HG03045 (cell line): ENCODE data around the gene GMDS.
A peak's percentile ranks its signal among the peaks of the same experiment; 100 is the strongest.

ENCODE experiments used
- ATAC-seq: cut with Tn5 transposase; IDR thresholded peaks from one replicate; pipeline ENCODE4 v1.9.1; 2021; ENCODE audit warnings: mild to moderate bottlenecking, moderate library complexity; ENCODE audit not compliant: unreplicated experiment

GMDS gene

DNA sequence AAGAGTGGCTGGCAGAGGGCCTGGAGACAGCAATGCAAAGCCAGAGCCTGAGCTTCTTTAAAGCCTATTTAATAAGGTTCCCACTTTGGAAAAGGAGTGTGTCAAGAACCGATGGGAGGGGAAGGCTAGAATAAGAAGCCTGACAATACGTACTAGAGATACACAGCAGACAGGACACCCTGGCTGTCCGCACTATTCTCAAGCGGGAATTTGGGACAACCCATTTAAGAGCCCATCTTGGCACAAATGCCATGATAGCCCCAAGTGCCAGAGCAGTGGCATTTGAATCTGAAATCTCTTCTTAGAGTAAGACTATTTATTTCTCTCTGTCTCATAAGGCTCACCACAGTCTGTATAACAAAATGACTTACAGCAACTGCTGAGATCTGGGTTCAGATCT, 3.1 kb downstream of the GMDS start:
- no peak for ATAC-seq

DNA sequence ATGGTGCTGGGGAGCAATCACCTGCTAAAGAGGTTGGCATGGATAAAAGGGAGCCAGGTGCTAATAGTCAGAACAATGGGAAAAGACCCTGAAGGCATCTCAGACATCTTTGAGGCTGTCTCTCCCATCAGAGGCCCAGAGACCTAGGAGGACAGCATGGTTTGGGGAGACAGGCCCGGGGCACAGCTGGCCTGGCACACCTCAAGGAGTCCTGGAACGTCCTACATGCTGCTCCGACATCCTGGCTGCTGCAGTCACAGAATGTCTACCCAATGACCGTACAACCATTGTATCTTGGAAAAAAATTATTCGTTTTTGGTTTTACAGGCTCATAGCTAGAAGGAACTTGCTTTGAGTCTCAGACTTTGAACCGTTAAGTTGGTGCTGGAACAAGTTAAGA, 4.4 kb downstream of the GMDS start:
- ATAC-seq = no peak

DNA sequence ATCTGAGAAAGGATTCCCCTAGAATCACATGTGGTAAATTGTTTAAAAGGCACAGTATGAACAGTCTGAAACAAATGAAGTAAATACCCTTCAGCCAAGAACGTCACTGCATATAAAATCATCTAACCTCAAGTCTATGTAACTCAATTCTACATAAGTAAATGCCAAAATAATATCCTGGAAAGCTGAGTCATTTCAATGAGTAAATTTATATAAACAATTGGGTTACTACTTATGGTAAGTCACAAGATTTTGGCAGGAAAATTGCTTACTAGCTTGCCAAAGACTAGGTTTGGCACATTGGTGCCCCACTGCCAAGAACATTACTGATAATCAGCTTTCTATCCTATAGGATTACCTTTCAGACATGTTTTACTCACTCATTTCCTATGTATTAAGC, 8.4 kb downstream of the GMDS start:
- no peak for ATAC-seq

DNA sequence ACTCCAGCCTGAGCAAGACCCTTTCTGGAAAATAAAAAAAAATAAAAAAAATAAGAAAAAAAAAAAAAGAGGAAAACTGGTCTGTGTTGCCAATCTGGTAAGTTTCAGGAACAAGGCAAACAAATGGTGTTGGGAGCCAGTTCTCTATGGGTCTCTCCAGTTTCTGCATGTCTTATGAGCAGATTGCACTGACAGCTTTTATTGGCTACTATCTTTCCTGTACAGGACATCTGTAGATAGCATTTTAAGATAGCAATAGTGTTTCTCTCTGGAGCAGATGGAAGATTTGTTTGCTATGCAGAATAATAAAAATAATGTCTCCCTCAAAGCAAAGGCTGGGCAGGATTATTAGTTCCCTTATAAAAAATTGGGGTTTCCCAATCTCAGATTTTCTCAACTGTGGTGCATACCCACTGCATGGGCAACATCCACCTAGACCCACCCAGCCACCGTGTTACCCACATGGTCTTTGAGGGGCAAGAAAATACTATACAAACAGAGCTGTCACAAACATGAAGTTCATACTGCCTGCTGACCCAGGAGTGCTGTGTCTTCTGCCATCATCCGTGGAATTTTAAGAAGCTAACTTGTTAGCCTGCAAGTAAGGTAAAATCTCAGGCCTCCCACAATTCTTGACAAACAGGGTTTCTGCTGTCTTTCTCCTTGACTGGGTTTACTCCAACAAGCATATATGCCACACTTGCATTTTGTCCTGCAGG, 9.5 kb downstream of the GMDS start:
- no peak for ATAC-seq

DNA sequence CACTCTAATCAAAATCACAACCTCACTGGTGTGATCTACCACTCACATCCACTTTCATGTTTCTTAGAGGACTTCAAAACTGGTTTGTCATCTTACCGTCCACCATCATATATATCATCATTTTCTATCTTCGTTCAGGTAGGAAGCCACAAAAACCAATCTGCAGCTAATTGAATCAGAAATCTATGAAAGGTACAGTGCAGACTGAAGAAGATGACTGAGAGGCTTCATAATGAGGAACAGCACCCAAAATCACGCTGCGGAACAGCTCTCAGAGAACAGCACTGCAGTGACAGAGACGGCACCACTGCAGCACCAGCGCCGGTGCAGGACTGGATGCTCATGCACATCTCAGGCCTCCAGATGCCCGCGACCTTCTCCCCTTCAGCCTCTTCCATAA, 13.0 kb downstream of the GMDS start:
- no peak for ATAC-seq

DNA sequence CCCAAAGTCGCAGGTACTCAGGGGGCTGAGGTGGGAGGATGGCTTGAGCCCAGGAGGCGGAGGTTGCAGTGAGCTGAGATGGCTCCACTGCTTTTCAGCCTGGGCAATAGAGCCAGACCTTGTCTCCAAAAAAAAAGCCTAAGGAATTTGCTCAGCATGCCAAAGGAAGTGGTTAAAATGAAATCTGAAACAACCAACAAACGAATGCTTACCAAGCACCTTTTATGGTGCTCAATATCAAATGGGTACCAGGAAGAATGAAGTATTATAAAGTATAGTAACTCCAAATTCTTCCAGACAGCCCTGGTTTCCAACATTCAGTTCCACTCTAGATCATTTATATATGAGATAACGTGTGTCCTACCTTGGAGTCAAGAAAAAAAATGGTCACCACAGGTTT, 14.0 kb downstream of the GMDS start:
- no peak for ATAC-seq

DNA sequence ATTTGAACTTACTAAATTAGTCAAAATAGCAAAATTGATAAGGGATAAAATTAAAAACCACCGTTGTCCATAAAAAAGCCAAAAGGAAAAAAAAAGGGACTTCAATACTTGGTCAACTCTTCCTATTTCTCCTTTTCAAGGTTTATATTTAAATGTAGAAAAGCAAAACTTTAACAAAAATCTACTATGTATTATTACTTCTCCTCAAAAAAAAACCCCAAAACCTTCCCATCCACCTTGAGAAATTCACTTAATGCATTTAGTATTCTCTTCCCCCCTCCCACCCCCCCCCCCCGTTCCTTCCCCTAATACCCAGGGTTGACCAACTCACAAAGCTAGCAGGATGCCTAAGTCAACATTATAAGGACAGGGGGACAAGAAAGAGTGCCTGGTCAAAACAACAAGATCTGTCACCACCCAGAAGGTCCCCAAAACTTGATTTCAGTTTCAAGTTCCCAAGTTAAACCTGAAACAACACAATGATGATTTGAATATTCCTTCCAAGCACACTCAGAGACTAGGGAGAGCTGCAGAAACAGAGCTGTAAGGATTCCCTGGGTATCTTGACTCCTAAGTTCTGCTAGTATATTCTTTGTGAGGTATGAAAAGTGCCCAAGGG, 14.6 kb downstream of the GMDS start:
- peak; percentile 69 for ATAC-seq

DNA sequence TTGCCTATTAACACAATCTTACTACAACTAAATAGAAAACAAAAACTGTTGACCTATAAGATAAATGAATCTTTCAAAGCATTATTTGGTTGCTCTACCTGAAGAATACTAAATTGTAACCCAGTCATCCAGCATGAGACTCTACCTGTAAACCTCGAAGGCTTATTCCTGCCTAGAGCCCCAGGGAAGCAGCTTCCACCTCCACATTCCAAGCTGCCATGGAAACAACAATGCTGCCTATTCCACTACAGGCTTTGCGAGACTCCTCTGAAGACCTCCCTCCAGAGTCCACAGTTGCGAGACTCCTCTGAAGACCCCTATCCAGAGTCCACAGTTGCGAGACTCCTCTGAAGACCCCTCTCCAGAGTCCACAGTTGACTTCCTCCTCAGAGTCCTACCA, 15.7 kb downstream of the GMDS start:
- ATAC-seq = no peak

DNA sequence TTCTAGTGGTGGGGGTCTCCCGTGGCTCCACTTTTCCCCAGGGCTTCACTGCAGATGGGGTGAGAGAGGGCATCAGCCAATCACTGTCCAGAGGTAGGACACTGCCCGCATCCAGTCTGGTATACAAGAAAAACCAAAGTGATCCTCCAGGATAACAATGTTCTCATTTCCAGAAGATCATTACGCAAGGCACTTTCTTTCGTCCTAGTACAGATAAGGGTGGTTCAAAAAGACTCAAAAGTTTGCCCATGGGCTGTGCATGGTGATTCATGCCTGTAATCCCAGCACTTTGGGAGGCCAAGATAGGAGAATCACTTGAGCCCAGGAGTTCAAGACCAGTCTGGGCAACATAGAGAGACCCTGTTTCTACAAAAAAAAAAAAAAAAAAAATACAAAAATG, 16.4 kb downstream of the GMDS start:
- no peak for ATAC-seq

DNA sequence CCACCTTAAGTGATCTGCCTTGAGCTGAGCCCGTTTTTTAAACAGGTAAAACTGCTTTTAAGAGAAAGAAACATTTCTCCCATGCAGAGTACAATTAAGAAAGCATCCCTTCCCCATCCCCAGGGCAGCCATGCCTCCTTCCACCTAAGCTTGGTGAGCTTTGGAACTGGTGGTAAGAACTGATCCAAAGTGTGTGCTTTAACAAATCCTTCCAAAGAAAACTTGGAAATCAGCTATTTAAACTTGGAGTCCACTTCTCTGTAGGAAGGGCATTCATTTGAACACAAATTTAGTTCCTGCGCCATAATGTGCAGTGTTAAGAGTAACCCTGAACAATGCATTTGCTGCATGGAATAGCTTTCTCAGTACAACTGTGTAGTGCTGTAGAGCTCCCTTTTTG, 17.0 kb downstream of the GMDS start:
- no peak for ATAC-seq

DNA sequence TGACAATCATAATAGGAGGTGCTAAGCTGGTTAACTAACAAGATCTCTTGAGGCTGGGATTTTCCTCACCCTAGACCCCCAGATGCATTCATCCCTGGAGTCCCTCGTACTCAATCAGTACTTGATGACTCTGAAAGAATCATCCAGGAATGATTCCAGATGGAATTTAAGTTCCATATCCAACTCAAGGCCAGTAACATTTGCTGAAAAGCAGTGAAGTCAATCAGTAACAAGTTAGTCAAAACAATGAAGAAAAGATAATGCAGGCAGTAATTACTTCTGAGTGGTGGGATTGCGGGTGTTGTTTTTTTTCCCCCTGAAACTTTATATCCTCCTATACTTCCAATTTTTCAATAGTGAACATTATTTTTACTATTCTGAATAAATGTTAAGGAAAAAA, 18.6 kb downstream of the GMDS start:
- no peak for ATAC-seq

DNA sequence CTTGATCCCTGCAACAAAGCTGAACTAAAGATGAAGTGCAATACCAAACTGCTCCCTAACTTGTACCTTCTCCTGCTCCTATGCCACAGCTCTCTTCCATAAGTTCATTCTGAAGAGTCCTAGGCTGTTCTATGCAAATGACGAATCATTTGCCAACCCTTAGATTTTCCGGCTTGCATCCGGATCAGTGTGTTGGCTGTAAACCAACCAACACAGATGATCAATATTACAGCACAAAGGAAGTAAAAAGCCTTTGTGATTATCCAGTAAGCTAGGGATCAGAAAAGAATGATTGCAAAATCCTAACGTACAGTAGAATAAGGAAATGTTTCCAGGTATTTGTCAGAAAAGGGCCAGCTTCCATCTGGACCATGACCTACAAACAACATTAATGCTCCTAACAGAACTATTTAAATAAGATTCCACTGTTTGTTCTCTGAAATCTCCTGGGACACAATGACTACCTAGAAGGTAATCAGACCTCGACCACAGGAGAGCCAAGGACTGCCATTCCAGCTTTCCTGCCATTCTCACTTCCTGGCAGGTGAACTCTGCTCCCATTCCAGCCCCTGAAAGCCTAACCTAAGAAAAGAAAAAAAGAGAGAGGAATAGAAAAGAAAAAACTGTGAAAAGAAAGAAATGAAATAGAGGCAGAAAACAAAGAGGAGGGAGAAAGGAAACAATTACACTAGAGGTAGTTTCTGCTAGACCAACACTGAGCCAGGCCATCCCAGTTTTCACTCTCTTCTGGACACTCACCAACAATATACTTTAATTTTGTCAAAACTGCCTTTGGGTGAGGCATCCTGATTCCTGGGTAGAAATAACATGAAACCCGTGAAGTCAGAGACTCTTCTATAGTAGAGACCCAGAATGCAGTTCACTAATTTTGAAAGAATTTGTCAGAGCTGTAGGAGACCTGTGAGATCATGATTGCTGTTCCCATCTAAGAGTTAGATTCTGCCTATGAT, 19.7 kb downstream of the GMDS start:
- no peak for ATAC-seq

DNA sequence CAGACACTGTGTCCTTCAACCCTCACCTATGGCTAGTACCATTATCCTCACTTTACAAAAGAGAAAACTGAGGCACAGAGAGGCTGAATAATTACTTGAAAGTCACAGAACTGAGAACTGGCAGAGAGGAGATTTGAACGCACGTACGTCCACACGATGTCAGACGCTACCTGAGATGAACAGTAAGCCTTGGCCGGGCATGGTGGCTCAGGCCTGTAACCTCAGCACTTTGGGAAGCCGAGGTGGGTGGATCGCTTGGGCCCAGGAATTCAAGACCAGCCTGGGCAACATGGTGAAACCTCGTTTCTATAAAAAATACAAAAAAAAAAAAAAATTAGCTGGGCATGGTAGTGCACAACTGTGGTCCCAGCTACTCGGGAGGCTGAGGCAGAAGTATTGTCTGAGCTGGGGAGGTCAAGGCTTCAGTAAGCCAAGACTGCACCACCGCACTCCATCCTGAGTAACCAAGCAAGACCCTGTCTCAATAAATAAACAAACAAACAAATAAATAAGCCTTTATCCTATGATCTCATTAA, 20.5 kb downstream of the GMDS start:
- ATAC-seq = no peak

DNA sequence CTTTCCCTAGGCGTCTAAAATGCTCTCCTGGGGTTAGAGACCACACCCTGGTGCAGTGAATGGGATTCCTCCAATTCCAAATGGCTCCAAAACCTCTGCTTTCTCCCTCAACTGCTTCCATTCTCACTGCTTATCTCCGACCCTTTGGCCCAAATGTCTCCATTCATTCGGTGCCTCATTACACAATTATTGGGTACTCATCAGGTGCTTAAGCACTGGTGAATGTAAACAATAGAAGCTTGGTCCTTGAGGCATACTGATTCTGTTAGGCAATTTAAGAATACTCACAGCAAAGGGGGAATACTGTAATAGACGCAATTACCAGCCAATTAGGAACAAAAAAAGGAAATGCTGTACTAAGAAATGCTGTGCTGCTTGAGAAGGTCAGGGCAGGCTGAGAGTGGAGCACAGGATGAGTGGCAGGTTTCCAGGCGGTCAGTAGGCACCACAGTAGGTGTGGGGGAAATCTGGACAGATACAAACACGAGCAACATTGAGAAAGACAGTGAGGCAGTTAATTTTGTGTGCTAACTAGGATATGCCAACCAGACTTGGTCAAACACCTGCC, 23.0 kb downstream of the GMDS start:
- ATAC-seq = peak; percentile 19

DNA sequence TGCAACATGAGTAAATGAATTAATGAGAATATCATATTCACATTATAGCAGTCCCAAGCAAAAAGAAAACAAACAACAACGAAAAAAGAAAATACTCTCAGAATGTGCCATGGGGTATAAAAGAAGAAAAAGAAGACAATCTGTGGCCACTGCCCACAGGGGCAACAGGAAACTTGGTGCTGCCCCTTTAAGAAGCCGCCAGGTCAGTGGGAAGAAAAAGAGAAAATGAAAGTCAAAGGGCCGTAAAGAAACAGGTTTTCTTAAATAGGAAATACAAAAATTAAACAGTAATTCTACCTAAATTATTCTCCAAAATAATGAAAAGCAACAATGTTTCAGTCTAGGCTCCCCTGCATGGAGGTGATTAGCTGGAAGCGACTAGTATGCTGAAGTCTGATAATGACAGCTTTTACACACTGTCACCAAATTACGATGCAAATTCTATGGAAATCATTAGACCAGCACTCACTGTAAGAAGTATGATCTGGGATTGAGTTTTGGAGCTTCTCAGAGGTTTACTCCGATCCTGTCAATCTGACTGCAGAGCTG, 23.6 kb downstream of the GMDS start:
- ATAC-seq = peak; percentile 60

DNA sequence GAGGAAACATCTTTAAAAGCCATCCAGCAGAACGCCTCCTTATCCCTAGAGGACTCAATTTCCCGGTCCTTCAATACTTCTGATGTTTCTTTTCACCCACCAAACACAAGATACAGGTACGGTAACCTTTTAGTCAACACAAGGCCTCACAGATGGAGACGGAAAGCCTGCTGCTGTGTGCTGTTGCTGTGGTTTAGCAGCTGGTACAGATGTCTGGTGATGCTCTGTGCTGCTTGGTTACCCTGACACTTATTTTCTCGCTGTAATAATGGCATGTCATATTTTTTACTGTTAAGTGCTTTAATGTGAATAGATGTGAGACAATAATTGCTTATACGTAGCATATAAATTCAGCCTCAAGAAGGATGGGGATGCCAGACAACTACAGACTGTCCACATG, 25.3 kb downstream of the GMDS start:
- no peak for ATAC-seq

DNA sequence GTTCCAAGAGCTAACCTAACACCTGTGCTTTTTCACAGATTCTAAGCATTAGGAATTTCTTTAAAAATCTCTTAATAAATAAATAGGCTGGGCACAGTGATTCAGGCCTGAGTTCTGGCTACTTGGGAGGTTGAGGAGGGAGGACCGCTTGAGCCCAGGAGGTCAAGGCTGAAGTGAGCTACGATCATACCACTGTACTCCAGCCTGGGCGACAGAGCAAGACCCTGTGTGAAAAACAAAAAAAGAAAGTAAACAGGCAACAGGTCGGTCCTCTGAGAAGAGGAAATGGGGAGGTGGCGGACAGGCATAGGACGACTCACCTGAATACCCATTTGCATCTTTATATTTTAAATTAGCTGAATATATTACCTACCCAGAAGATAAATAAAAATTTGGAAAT, 26.5 kb downstream of the GMDS start:
- ATAC-seq = no peak

DNA sequence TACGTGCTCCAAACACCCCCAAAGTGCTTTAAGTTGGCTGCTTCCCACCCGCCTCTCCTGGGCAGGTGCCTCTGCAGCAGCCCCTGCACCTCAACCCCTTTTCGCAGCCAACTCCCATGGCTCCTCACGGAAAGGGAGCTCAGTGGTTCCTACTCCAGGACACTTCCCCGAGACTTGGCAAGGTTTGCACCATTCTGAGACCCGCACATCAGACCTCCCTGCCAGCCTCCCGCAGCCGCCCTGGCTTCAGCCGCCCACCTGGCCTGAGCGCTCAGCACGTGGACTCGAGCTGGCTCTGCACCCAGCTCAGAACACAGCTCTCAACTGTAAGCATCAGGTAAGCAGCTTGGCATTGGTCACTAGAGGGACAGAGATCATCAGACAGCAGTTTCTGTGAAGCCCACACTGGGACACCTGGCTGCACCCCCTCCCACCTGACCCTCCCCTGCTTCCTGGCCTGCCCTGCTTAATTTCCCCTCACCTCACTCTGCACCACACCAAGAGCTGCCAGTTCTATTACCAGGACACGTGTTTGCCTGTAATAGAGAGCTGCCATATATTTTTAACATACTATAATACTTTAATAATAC, 28.5 kb downstream of the GMDS start:
- no peak for ATAC-seq

DNA sequence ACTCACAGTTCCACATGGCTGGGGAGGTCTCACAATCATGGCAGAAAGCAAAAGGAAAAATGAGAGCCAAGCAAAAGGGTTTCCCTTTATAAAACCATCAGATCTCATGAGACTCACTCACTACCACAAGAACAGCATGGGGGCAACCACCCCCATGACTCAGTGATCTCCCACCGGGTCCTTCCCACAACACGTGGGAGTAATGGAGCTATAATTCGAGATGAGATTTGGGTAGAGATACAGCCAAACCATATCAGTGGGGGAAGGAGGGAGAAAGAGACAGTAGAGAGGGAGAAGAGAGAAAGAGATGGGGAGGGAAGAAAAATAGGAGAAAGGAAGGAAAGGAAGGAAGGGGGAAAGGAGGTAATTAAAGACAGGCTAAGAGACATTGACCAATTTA, 30.1 kb downstream of the GMDS start:
- no peak for ATAC-seq

DNA sequence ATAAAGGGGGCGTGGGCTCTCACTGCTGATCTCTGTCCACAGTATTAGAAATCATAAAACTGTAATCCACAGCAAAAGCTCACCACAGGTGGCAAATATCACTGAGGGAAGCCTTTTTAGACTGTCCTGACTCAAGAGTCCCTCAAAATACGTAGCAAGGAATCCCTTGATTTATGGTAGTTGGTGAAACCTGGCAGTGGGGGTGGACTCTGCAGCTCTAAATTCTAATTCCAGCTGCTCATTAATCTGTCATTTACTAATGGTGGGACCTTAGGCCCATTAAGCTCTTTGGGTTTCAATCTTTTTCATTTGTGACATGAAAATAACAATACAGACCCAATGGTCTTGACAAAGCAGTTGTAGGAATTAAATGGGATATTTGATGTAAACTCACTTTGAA, 32.3 kb downstream of the GMDS start:
- no peak for ATAC-seq
